K562 (cell line): ENCODE measurements around the gene NR3C1. TPM values are rescaled to one million over a fixed set of nuclear protein-coding genes. Genes with fewer than 3 reads are reported as not detected.

ENCODE experiments used
- ATAC-seq: fragments of 200-7000 bp; cut with Tn5 transposase; 3 replicates; pipeline ENCODE4 v1.9.1; 2020; ENCODE audit warnings: moderate library complexity
- BruUV-seq: library from RNA; stranded (reverse); fragments of 400-500 nt; replicated peaks from 2 replicates; lab custom pipeline; 2021; lab: Mats Ljungman, UMichigan
- CTCF ChIA-PET: fragments of 300-600 bp; formaldehyde crosslinking; extraction: SDS; loops from one replicate; lab custom pipeline; 2021; ENCODE audit warnings: low intra/inter-chr PET ratio; lab: Yijun Ruan, JAX
- POLR2A ChIA-PET: fragments of 300-600, 350-650 bp; sonication (Branson Sonifier 250); formaldehyde crosslinking; extraction: SDS; loops from one replicate; lab custom pipeline; 2021; ENCODE audit warnings: antibody characterized with exemption, inconsistent platforms; lab: Yijun Ruan, JAX
- DNase-seq, 4 experiments: peaks; one replicate each; pipeline versions ENCODE4 v3.0.0 to v3.0.0-alpha.2; 2011 to 2018; ENCODE audit warnings: low spot score in 3 of 4, mixed read lengths in 3 of 4; ENCODE audit errors: extremely low read depth in 1 of 4
- FAIRE-seq: peaks from 2 replicates; lab custom pipeline; 2011; peaks lifted over from hg19 to GRCh38; lab: Jason Lieb, UNC
- H2AFZ ChIP-seq: 2 replicates; pipeline ENCODE4 v1.6.0; 2011; ENCODE audit warnings: low read depth, low read length, control low read depth, inconsistent platforms
- H3K27ac ChIP-seq: fragments of 200-600 bp; 3 replicates; pipeline ENCODE4 v1.8.0; 2011; ENCODE audit warnings: low read depth, mild to moderate bottlenecking, control low read depth, inconsistent platforms, low read length, moderate library complexity, mixed read lengths; ENCODE audit errors: extremely low read depth
- H3K27me3 ChIP-seq, 2 experiments: fragments of 300-600 bp in 1 of 2; 2 replicates in 1 of 2; 3 replicates in 1 of 2; pipeline versions ENCODE4 v1.6.0 to v1.8.0; 2011; ENCODE audit warnings: inconsistent platforms in 2 of 2, low read length in 2 of 2, mild to moderate bottlenecking in 1 of 2, mixed read lengths in 1 of 2, moderate library complexity in 1 of 2; ENCODE audit not compliant: control insufficient read depth in 2 of 2, insufficient read depth in 2 of 2
- H3K36me3 ChIP-seq: fragments of 300-600 bp; 3 replicates; pipeline ENCODE4 v1.8.0; 2011; ENCODE audit warnings: mild to moderate bottlenecking, low read length, inconsistent platforms; ENCODE audit not compliant: control insufficient read depth, insufficient read depth
- H3K4me1 ChIP-seq, 2 experiments: fragments of 200-600 bp in 1 of 2; replicated peaks in 1 of 2; 2 replicates in 1 of 2; 3 replicates in 1 of 2; pipeline versions ENCODE4 v1.5.1 to v1.8.0; 2011; ENCODE audit warnings: inconsistent platforms in 2 of 2, low read length in 2 of 2, mild to moderate bottlenecking in 1 of 2, mixed read lengths in 1 of 2, moderate library complexity in 1 of 2; ENCODE audit not compliant: control insufficient read depth in 2 of 2, insufficient read depth in 2 of 2
- H3K4me2 ChIP-seq: 2 replicates; pipeline ENCODE4 v1.6.1; 2011; ENCODE audit warnings: low read length, control low read depth, inconsistent platforms, mixed read lengths; ENCODE audit not compliant: insufficient read depth
- H3K4me3 ChIP-seq: fragments of 200-600 bp; sonication (generic), shearing (Covaris generic); 2 replicates; pipeline ENCODE4 v1.5.1; 2016; ENCODE audit warnings: control low read depth, inconsistent platforms
- H3K79me2 ChIP-seq: fragments of 200-600 bp; 3 replicates; pipeline ENCODE4 v1.8.0; 2011; ENCODE audit warnings: low read length, inconsistent platforms; ENCODE audit not compliant: control insufficient read depth, insufficient read depth
- H3K9ac ChIP-seq, 2 experiments: 2 replicates each; pipeline versions ENCODE4 v1.6.0 to v1.6.1; 2011; ENCODE audit warnings: low read depth in 2 of 2, low read length in 2 of 2, control low read depth in 1 of 2, inconsistent platforms in 1 of 2, mild to moderate bottlenecking in 1 of 2, mixed read lengths in 1 of 2; ENCODE audit not compliant: insufficient read depth in 1 of 2
- H3K9me1 ChIP-seq: one replicate; pipeline ENCODE4 v1.6.0; 2011; ENCODE audit warnings: inconsistent platforms, mild to moderate bottlenecking, low read length, moderate library complexity; ENCODE audit not compliant: control insufficient read depth, insufficient read depth
- H3K9me3 ChIP-seq: replicated peaks from 2 replicates; pipeline ENCODE4 v1.5.1; 2011; ENCODE audit warnings: low read depth, low read length, inconsistent platforms; ENCODE audit not compliant: control insufficient read depth, insufficient read depth
- H4K20me1 ChIP-seq: replicated peaks from 2 replicates; pipeline ENCODE4 v1.6.1; 2011; ENCODE audit warnings: low read length, inconsistent platforms, mixed read lengths; ENCODE audit not compliant: control insufficient read depth, insufficient read depth
- FOXA1 ChIP-seq: fragments of 450-650 bp; IDR thresholded peaks from 2 replicates; pipeline ENCODE4 v1.6.1; 2016; ENCODE audit warnings: mild to moderate bottlenecking, borderline replicate concordance
- HMG20B ChIP-seq: fragments of 250-450 bp; sonication (Bioruptor Pico); IDR thresholded peaks from 2 replicates; pipeline ENCODE4 v1.5.0; 2021; ENCODE audit warnings: mild to moderate bottlenecking
- LARP7 ChIP-seq: fragments of 450-650 bp; IDR thresholded peaks from 2 replicates; pipeline ENCODE4 v1.6.1; 2016
- NKRF ChIP-seq: fragments of 450-650 bp; IDR thresholded peaks from 2 replicates; pipeline ENCODE4 v1.6.1; 2016; ENCODE audit warnings: borderline replicate concordance
- RBM14 ChIP-seq: fragments of 200-400 bp; formaldehyde crosslinking; IDR thresholded peaks from 2 replicates; pipeline ENCODE4 v1.6.1; 2018; ENCODE audit warnings: low read depth, mild to moderate bottlenecking, low read length, moderate library complexity, borderline replicate concordance; ENCODE audit not compliant: insufficient read depth
- ZBTB11 ChIP-seq, 3 experiments: fragments of 200-800 bp in 1 of 3; fragments of 250-450 bp in 1 of 3; fragments of 450-650 bp in 1 of 3; sonication (Bioruptor Pico) in 1 of 3; sonication (Bioruptor generic) in 1 of 3; formaldehyde crosslinking in 1 of 3; IDR thresholded peaks; 2 replicates each; pipeline versions ENCODE4 v1.6.1 to v1.8.0; 2016 to 2022; ENCODE audit warnings: mild to moderate bottlenecking in 2 of 3, missing genetic modification characterization in 2 of 3, missing compliant biosample characterization in 1 of 3, moderate library complexity in 1 of 3
- ZNF24 ChIP-seq: fragments of 450-650 bp; IDR thresholded peaks from 2 replicates; pipeline ENCODE4 v1.6.1; 2016
- ZNF586 ChIP-seq: fragments of 450-650 bp; formaldehyde crosslinking; conservative IDR thresholded peaks from 2 replicates; pipeline ENCODE4 v1.4.0; 2020; ENCODE audit warnings: mild to moderate bottlenecking, moderate library complexity
- WGBS: fragments of 100-300 bp; shearing (Covaris generic); methylation state at CpG from one replicate; pipeline ENCODE4 v1.1.6; 2016; ENCODE audit warnings: low coverage, mixed read lengths; ENCODE audit not compliant: insufficient coverage; ENCODE audit errors: missing lambda C conversion rate; 5-methylcytosine and 5-hydroxymethylcytosine counted together
- in situ Hi-C: fragments of 300-500 bp; cut with MboI; formaldehyde crosslinking; loops from 4 replicates; pipeline ENCODE4 v1.15.0; 2018; ENCODE audit warnings: inconsistent platforms, mixed read lengths
- intact Hi-C: fragments of 100-400 bp; cut with micrococcal nuclease; formaldehyde crosslinking; loops from 2 replicates; pipeline ENCODE4 v1.14.2; 2022
- polyA plus RNA-seq, 8 experiments: library from polyadenylated mRNA; depleted of rRNA in 4 of 8; stranded (reverse) in 5 of 8; unstranded in 3 of 8; fragments of >200 nt; fragmentation: Nextera tagmentation in 2 of 8; fragmentation: Illumina TruSeq in 1 of 8; extraction: Ambion mirVana in 2 of 8; extraction: Trizol in 1 of 8; gene quantifications; 2 replicates each; pipeline versions ENCODE4 v1.2.1 to v1.2.3, GENCODE V29; 2011 to 2014; ENCODE audit warnings: inconsistent platforms in 1 of 8, missing spikeins in 1 of 8
- total RNA-seq, 7 experiments: library from RNA; depleted of rRNA in 6 of 7; stranded (reverse); fragments of >200 nt in 6 of 7; fragmentation: Illumina TruSeq in 2 of 7; extraction: Trizol in 2 of 7; gene quantifications; 2 replicates each; pipeline versions ENCODE4 v1.2.1 to v1.2.3, GENCODE V29; 2011 to 2021; ENCODE audit warnings: low replicate concordance in 1 of 7

NR3C1 gene
- total and polyA plus RNA-seq, 9 of the 15 experiments (the other 6 are each of a cell fraction or from before 2014, with no cell fraction given), result 8.2 to 36.0 (median 15.0) TPM

GRCh38 chr5:143268388-143268787, 135.1 kb downstream of the NR3C1 start:
- Histone ChIP-seq H3K9me1 (no peaks in the 10 kb centered on the region), H3K27me3 (no peaks in the 10 kb centered on the region), H3K36me3 (no peaks in the 10 kb centered on the region), H2AFZ (no peak overlapping the region), H3K4me3 (no peak overlapping the region), H3K79me2 (no peaks in the 10 kb centered on the region), H3K9ac (no peak overlapping the region), H3K27ac (no peak overlapping the region), H3K9me3 (0 out of 2 replicates have a peak, but pooled peaks cover 5% of the 10 kb centered on the region), H4K20me1 (no peaks in the 10 kb centered on the region), H3K4me1 (no peaks in the 10 kb centered on the region), H3K4me2 (no peak overlapping the region)
- BruUV-seq, result no TSS peak
- FAIRE-seq (no peak), DNase-seq (no peak), ATAC-seq (no peak)
- ChIA-PET POLR2A (no interaction called here), CTCF (no interaction called here)
- 69% methylated on average over 2 of the region's 2 CpGs for WGBS
- intact Hi-C loops, result no loop called here
- in situ Hi-C loops, result no loop called here
- TF ChIP-seq FOXA1 (no peak), ZNF586 (no peak), ZBTB11 (CRISPR knock-in tag; IDR thresholded peaks at IDR 0.05) (no peak), RBM14 (no peak), NKRF (no peak), LARP7 (no peak), HMG20B (no peak), ZNF24 (no peak)
